Trophoblast cell (in vitro differentiated cells and primary cell): ENCODE measurements around the gene NSD1.

Source experiments
- DNase-seq, 2 donors: peaks; one replicate each; pipeline ENCODE4 v3.0.0-alpha.2; 2016
- H2AFZ ChIP-seq: 2 replicates; pipeline ENCODE4 v1.6.1; 2013; ENCODE audit warnings: low read length, moderate library complexity, mild to moderate bottlenecking; ENCODE audit not compliant: insufficient read depth, poor library complexity
- H2AK5ac ChIP-seq: 2 replicates; pipeline ENCODE4 v1.6.1; 2013; ENCODE audit warnings: mild to moderate bottlenecking, low read length
- H2BK120ac ChIP-seq: 2 replicates; pipeline ENCODE4 v1.6.1; 2013; ENCODE audit warnings: low read length, mild to moderate bottlenecking, moderate library complexity; ENCODE audit not compliant: insufficient read depth, poor library complexity
- H2BK12ac ChIP-seq: 2 replicates; pipeline ENCODE4 v1.6.1; 2013; ENCODE audit warnings: mild to moderate bottlenecking, low read length, moderate library complexity
- H2BK5ac ChIP-seq: 2 replicates; pipeline ENCODE4 v1.6.1; 2013; ENCODE audit warnings: low read length, low read depth, moderate library complexity, mild to moderate bottlenecking; ENCODE audit not compliant: poor library complexity
- H3K14ac ChIP-seq: 2 replicates; pipeline ENCODE4 v1.6.1; 2013; ENCODE audit warnings: mild to moderate bottlenecking, low read length
- H3K18ac ChIP-seq: 2 replicates; pipeline ENCODE4 v1.6.1; 2013; ENCODE audit warnings: mild to moderate bottlenecking, low read length
- H3K23ac ChIP-seq: 2 replicates; pipeline ENCODE4 v1.6.1; 2013; ENCODE audit warnings: low read length
- H3K27ac ChIP-seq: 2 replicates; pipeline ENCODE4 v1.5.1; 2013; ENCODE audit warnings: low read depth, mild to moderate bottlenecking, inconsistent platforms, low read length, moderate library complexity
- H3K27me3 ChIP-seq: 2 replicates; pipeline ENCODE4 v1.6.1; 2013; ENCODE audit warnings: inconsistent platforms, mild to moderate bottlenecking, low read length, moderate library complexity; ENCODE audit not compliant: insufficient read depth
- H3K36me3 ChIP-seq, 2 experiments: 1 replicate in 1 of 2; 2 replicates in 1 of 2; pipeline ENCODE4 v1.6.1; 2013; ENCODE audit warnings: low read length in 2 of 2, mild to moderate bottlenecking in 2 of 2, moderate library complexity in 1 of 2; ENCODE audit not compliant: insufficient read depth in 2 of 2, control insufficient read depth in 1 of 2
- H3K4ac ChIP-seq: 2 replicates; pipeline ENCODE4 v1.6.1; 2013; ENCODE audit warnings: low read depth, mild to moderate bottlenecking, low read length, moderate library complexity
- H3K4me1 ChIP-seq, 2 experiments: 1 replicate in 1 of 2; 2 replicates in 1 of 2; pipeline ENCODE4 v1.6.1; 2013; ENCODE audit warnings: low read length in 2 of 2, mild to moderate bottlenecking in 2 of 2, moderate library complexity in 1 of 2; ENCODE audit not compliant: insufficient read depth in 2 of 2, control insufficient read depth in 1 of 2
- H3K4me2 ChIP-seq: 2 replicates; pipeline ENCODE4 v1.6.1; 2013; ENCODE audit warnings: inconsistent platforms, mild to moderate bottlenecking, low read length, moderate library complexity
- H3K4me3 ChIP-seq: 2 replicates; pipeline ENCODE4 v1.5.1; 2013; ENCODE audit warnings: mild to moderate bottlenecking, low read depth, low read length, inconsistent platforms
- H3K79me1 ChIP-seq: one replicate; pipeline ENCODE4 v1.6.1; 2013; ENCODE audit warnings: low read length
- H3K79me2 ChIP-seq: 2 replicates; pipeline ENCODE4 v1.6.1; 2013; ENCODE audit warnings: low read length, mild to moderate bottlenecking; ENCODE audit not compliant: control insufficient read depth, insufficient read depth, poor library complexity
- H3K9ac ChIP-seq: 2 replicates; pipeline ENCODE4 v1.6.1; 2013; ENCODE audit warnings: mild to moderate bottlenecking, low read length
- H3K9me3 ChIP-seq: 2 replicates; pipeline ENCODE4 v1.6.1; 2013; ENCODE audit warnings: low read depth, mild to moderate bottlenecking, control low read depth, inconsistent platforms, low read length; ENCODE audit not compliant: insufficient read depth
- H4K12ac ChIP-seq: 2 replicates; pipeline ENCODE4 v1.6.1; 2013; ENCODE audit warnings: low read depth, mild to moderate bottlenecking, low read length, moderate library complexity
- H4K8ac ChIP-seq: 2 replicates; pipeline ENCODE4 v1.6.1; 2013; ENCODE audit warnings: low read depth, mild to moderate bottlenecking, low read length, moderate library complexity
- H4K91ac ChIP-seq: one replicate; pipeline ENCODE4 v1.6.1; 2013; ENCODE audit warnings: low read depth, mild to moderate bottlenecking, low read length, moderate library complexity
- WGBS: extraction: QIAGEN DNeasy Blood & Tissue Kit; methylation state at CpG from one replicate; pipeline ENCODE4 v1.1.7; 2013; ENCODE audit warnings: missing lambda C conversion rate; ENCODE audit not compliant: insufficient read length, insufficient coverage; ENCODE audit errors: extremely low coverage; 5-methylcytosine and 5-hydroxymethylcytosine counted together

Gene NSD1

GRCh38 chr5:177109810-177110209 lies 23.8 kb upstream of the NSD1 start:
- Histone ChIP-seq H3K9me3 (no peaks in the 10 kb centered on the region), H2BK12ac (no peak overlapping the region), H2BK120ac (no peak overlapping the region), H3K4ac (no peak overlapping the region), H3K79me2 (no peaks in the 10 kb centered on the region), H3K27me3 (no peaks in the 10 kb centered on the region), H2BK5ac (no peak overlapping the region), H2AFZ (no peak overlapping the region), H3K18ac (no peak overlapping the region), H3K79me1 (no peaks in the 10 kb centered on the region), H3K27ac (no peak overlapping the region), H2AK5ac (no peak overlapping the region), H3K4me3 (no peak overlapping the region), H3K4me1 (peaks cover 0 to 3% of the 10 kb centered on the region in 2 experiments), H3K9ac (no peak overlapping the region), H4K91ac (no peak overlapping the region), H3K4me2 (no peak overlapping the region), H4K8ac (no peak overlapping the region), H3K14ac (no peak overlapping the region), H3K36me3 (no peaks in the 10 kb centered on the region), H3K23ac (no peak overlapping the region), H4K12ac (no peak overlapping the region)
- WGBS: no CpG with 5 or more reads among the region's 9 CpGs
- DNase-seq: no peak

DNA sequence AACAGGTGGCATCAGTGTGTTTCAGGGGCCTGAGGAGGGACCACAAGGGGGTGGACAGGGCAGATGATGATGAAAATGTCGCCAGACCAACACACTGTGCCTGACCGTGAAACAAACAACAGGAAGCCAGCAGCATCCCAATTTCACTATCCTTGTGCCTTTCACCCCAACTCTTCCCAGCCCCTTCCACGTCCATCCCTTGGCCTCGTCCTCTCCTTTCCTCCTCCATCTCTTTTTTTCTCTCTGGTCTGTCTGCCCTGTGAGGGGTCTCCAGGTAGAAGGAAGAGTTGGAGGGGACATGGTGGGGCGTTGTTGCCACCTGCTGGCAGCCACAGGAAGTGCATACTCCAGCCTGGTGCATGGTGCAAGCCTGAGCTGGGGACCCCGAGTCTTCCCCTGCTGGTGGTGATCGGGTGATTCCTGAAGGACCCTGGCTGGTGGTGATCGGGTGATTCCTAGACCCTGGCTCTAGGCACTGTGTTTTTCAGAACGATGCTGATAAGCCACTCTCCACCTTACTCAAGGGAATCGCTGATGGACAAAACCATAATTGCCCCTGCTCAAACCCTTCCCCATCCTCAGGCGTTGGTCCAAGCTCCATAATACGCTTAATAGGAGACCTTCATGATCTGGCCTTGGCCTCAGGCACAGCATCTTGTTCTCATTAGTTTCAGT lies 21.7 kb upstream of the NSD1 start:
- H3K4me2 ChIP-seq: no peak overlapping the region
- no peak overlapping the region for H2AFZ ChIP-seq
- no peak overlapping the region for H3K23ac ChIP-seq
- no peaks in the 10 kb centered on the region for H3K36me3 ChIP-seq
- no peak overlapping the region for H4K8ac ChIP-seq
- H3K27ac ChIP-seq: no peak overlapping the region
- no peak overlapping the region for H3K4me3 ChIP-seq
- H3K27me3 ChIP-seq: no peaks in the 10 kb centered on the region
- H3K18ac ChIP-seq: no peak overlapping the region
- no peak overlapping the region for H4K91ac ChIP-seq
- H2BK12ac ChIP-seq: no peak overlapping the region
- no peak overlapping the region for H4K12ac ChIP-seq
- no peaks in the 10 kb centered on the region for H3K9me3 ChIP-seq
- no peak overlapping the region for H2AK5ac ChIP-seq
- no peak overlapping the region for H3K14ac ChIP-seq
- WGBS: no CpG with 5 or more reads among the region's 12 CpGs
- DNase-seq: peak in 1 of 2 donors; percentile 50
- peaks cover 3% of the 10 kb centered on the region for H3K79me1 ChIP-seq
- H2BK120ac ChIP-seq: no peak overlapping the region
- H2BK5ac ChIP-seq: no peak overlapping the region
- peaks cover 0 to 7% of the 10 kb centered on the region in 2 experiments for H3K4me1 ChIP-seq
- no peaks in the 10 kb centered on the region for H3K79me2 ChIP-seq
- no peak overlapping the region for H3K9ac ChIP-seq
- no peak overlapping the region for H3K4ac ChIP-seq

DNA sequence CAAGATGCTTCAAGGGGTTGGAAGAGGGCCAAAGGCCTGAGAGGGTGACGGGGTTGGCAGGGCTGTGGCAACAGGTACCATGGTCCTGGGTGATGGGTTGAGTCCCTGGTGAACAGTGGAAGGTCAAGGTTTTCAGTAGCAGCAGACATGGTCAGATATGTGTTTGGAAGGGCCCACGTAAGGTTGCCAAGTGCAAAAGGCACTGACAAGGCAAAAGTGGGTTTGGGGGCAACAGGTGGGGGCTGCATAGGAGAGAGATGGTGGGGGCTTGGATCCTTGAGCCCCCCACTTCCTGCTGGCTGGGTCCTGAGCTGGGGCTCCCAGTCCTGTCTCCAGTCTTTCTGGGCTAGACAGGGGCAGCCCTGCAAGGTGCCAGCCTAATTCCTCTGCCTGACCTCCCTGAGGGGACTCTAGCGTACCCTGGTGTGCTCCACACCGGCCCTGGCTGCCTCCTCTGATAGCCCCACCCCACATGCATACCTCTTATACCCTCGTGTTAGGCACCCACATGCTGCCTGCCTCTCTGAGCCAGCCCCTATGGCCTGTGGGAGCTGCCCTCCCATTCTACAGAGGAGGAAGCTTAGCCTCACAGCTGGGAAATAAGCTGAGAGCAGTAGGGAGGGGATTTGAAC lies 20.9 kb upstream of the NSD1 start:
- Histone ChIP-seq H3K4ac (no peak overlapping the region), H2AK5ac (no peak overlapping the region), H3K79me2 (no peaks in the 10 kb centered on the region), H3K18ac (no peak overlapping the region), H3K36me3 (no peaks in the 10 kb centered on the region), H2BK12ac (no peak overlapping the region), H4K12ac (no peak overlapping the region), H3K9ac (no peak overlapping the region), H4K8ac (no peak overlapping the region), H3K4me2 (no peak overlapping the region), H3K27ac (no peak overlapping the region), H2BK120ac (no peak overlapping the region), H2BK5ac (no peak overlapping the region), H4K91ac (no peak overlapping the region), H3K9me3 (no peaks in the 10 kb centered on the region), H3K4me3 (no peak overlapping the region), H3K23ac (no peak overlapping the region), H3K27me3 (no peaks in the 10 kb centered on the region), H3K14ac (no peak overlapping the region), H3K4me1 (peaks cover 0 to 9% of the 10 kb centered on the region in 2 experiments), H2AFZ (no peak overlapping the region), H3K79me1 (peaks cover 6% of the 10 kb centered on the region)
- no peak for DNase-seq
- WGBS: no CpG with 5 or more reads among the region's 5 CpGs

DNA sequence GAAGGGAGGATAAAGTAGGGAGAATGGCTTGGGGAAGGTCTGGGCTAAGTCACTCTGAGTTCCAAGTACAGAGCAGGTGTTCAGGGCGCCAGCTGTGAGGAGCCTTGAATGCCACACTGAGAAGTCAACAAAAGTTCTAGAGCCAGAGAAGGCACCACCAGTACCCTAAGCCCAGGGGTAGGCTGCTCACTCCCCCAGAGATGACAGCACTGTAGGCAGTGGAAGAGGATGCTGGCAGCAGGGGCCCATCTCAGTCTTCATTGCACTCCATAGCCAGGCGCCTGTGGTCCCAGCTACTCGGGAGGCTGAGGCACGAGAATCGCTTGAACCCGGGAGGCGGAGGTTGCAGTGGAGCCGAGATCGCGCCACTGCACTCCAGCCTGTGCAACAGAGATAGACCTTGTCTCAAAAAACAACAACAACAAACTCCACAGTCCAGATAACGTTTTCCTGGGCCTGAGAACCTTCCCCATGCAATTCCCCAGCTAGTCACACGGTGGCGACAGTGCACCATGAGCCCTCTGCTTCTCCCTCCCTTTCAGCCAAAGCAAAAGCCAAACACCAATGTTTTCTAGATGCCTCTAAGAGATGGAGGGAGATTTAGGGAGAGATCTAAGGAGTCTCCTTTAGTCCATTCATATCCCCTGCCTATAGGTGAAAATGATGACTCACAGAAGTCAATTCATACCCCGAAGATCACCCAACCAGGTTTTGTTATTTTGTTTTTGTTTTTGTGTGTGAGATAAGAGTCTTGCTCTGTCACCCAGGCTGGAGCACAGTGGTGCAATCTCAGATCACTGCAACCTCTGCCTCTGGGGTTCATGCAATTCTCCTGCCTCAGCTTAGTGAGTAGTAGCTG lies 19.8 kb upstream of the NSD1 start:
- Histone ChIP-seq H2BK12ac (no peak overlapping the region), H3K4me3 (no peak overlapping the region), H2BK5ac (no peak overlapping the region), H3K79me2 (no peaks in the 10 kb centered on the region), H3K27me3 (no peaks in the 10 kb centered on the region), H2AK5ac (no peak overlapping the region), H2AFZ (no peak overlapping the region), H4K8ac (no peak overlapping the region), H3K9me3 (no peaks in the 10 kb centered on the region), H3K4me1 (peaks cover 0 to 9% of the 10 kb centered on the region in 2 experiments), H4K12ac (no peak overlapping the region), H4K91ac (no peak overlapping the region), H3K4me2 (no peak overlapping the region), H3K9ac (no peak overlapping the region), H3K79me1 (peaks cover 6% of the 10 kb centered on the region), H2BK120ac (no peak overlapping the region), H3K18ac (no peak overlapping the region), H3K4ac (no peak overlapping the region), H3K23ac (no peak overlapping the region), H3K14ac (no peak overlapping the region), H3K36me3 (no peaks in the 10 kb centered on the region), H3K27ac (no peak overlapping the region)
- no CpG with 5 or more reads among the region's 14 CpGs for WGBS
- peak; percentile 61 to 86 for DNase-seq
